OCI-M1 (cell line): ENCODE measurements around the gene EFCAB13.
"Not testable (repeated sequence)": the region's sequence is repeated elsewhere in the genome, so short reads cannot be mapped to it uniquely, and the experiment has no call there.

ENCODE experiments used
- DNase-seq: peaks from one replicate; lab custom pipeline; 2025; lab: John Stamatoyannopoulos, UW

The EFCAB13 gene

GRCh38 chr17:47325176-47325575 is 1.4 kb downstream of the EFCAB13 start:
- DNase-seq, result no peak

GRCh38 chr17:47330548-47330947 is 6.8 kb downstream of the EFCAB13 start:
- DNase-seq, result no peak

- no peak for DNase-seq
Observed at GRCh38 chr17:47332287-47332686, 8.5 kb downstream of the EFCAB13 start.

GRCh38 chr17:47335101-47335936 is 11.6 kb downstream of the EFCAB13 start:
- DNase-seq, result no peak

- no peak for DNase-seq
Observed at GRCh38 chr17:47338026-47338425, 14.3 kb downstream of the EFCAB13 start.

- DNase-seq, result peak; percentile 87
Observed at GRCh38 chr17:47352848-47353247, 29.1 kb downstream of the EFCAB13 start.

GRCh38 chr17:47358652-47359051 is 34.9 kb downstream of the EFCAB13 start:
- no peak for DNase-seq

GRCh38 chr17:47363171-47363570 is 39.4 kb downstream of the EFCAB13 start:
- no peak for DNase-seq

- no peak for DNase-seq
Observed at GRCh38 chr17:47367257-47367656, 43.5 kb downstream of the EFCAB13 start.

GRCh38 chr17:47368262-47368661 is 44.5 kb downstream of the EFCAB13 start:
- DNase-seq, result no peak

GRCh38 chr17:47370899-47371298 is 47.1 kb downstream of the EFCAB13 start:
- DNase-seq, result not testable (repeated sequence)

GRCh38 chr17:47373002-47373401 is 49.2 kb downstream of the EFCAB13 start:
- DNase-seq, result no peak

- no peak for DNase-seq
Observed at GRCh38 chr17:47376247-47376646, 52.5 kb downstream of the EFCAB13 start.

- DNase-seq, result no peak
Observed at GRCh38 chr17:47388825-47389224, 65.1 kb downstream of the EFCAB13 start.

- not testable (repeated sequence) for DNase-seq
Observed at GRCh38 chr17:47397532-47398128, 73.9 kb downstream of the EFCAB13 start.

GRCh38 chr17:47400333-47400732 is 76.6 kb downstream of the EFCAB13 start:
- no peak for DNase-seq

GRCh38 chr17:47401100-47401499 is 77.3 kb downstream of the EFCAB13 start:
- DNase-seq, result no peak

- no peak for DNase-seq
Observed at GRCh38 chr17:47404006-47404405, 80.3 kb downstream of the EFCAB13 start.

GRCh38 chr17:47404875-47405274 is 81.1 kb downstream of the EFCAB13 start:
- no peak for DNase-seq

- DNase-seq, result no peak
Observed at GRCh38 chr17:47413872-47414271, 90.1 kb downstream of the EFCAB13 start.

GRCh38 chr17:47414612-47415011 is 90.9 kb downstream of the EFCAB13 start:
- no peak for DNase-seq

GRCh38 chr17:47423406-47424295 is 99.9 kb downstream of the EFCAB13 start:
- DNase-seq, result no peak

- not testable (repeated sequence) for DNase-seq
Observed at GRCh38 chr17:47425233-47425632, 101.5 kb downstream of the EFCAB13 start.
